Measurements from ENCODE around the gene MAPKAP1.

MAPKAP1 gene

DNA sequence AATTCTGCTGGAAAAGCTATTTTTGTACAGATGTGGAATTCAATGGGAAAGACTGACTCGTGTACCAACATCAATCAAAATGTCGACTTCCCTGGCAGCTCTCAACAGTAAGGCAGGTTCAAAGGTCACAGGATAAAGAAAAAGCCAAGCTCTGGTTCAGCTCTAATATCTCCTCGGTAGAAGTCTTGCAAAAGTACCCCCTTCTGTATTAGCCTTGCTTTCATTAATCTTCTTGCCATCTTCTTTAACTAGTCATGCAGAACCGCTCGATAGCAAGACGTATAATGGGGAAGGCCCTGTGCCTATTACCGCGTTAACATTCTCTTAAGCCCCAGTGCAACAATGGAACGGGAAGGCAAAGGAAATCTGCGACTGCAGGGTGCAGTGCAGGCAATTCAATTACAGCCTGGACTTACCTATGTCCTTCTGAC lies 244.1 kb downstream of the MAPKAP1 start:
- TF ChIP-seq ZNF274 (IDR thresholded peaks at IDR 0.05; ENCODE audit: low read depth, low read length), result no peak
- H3K4me3 ChIP-seq (ENCODE audit: low read length), result no peak overlapping the region

DNA sequence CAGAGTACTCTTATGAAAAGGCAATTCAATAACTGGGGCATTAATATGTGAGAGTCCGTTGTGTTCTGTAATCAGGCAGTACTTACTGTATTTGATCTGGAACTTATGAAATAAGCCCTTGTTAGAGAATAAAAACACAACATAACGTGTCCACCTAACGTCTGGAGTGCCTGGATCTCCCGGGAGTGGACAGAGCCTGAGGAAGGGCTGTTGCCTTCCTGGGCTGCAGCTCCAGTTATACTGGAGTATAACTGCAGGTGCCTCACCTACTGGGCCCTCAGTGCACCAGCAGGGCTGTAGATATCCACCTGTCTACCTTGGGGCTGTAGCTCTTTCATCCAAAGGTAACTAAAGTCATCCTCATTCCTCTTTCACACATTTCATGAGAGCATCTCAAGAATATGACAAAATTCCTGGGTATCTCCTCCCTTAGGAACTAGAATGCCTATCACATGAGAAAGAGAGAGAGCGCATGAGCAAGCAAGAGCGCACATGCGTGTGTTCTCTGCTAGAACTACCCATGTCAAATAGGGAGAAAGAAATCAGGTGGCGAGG lies 245.3 kb downstream of the MAPKAP1 start:
- TF ChIP-seq ZNF274 (IDR thresholded peaks at IDR 0.05; ENCODE audit: low read depth, low read length), result no peak
- H3K4me3 ChIP-seq (ENCODE audit: low read length), result no peak overlapping the region

DNA sequence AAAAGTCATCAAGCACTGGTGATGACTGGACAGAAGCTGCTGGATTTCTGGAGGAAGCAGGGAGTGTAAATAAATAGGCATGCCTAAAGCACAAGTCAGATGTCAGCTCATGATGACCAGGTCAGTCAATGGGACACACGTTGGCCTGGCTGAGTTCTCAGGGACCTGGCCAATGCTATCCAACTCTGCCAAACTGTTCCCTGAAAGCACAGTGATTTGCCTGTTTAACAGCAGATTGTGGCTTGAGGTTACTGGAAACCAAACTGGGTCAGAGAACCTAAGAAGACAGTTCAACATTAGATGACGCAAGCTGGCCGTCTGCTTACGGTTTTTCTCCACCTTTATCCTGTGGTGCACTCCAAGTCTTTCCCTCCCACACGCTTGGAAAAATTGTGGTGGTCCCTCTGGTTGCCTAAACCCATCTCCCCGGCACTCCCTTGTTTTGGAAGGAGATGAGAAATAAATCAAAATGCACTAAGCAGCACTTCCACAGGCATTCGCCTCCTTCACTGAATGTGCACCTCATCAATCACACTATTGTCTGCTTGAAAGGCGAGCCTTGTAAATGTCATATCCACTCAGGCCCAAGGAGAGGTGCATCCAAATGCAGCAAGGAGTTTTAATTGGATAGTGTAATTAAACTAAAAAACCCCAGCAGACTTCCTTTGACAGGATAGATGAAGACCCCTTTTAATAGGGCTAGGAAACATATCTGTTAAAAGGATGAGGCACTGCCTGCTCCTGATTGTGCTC lies 245.9 kb downstream of the MAPKAP1 start:
- H3K4me3 ChIP-seq (ENCODE audit: low read length), result no peak overlapping the region
- TF ChIP-seq ZNF274 (IDR thresholded peaks at IDR 0.05; ENCODE audit: low read depth, low read length), result no peak

DNA sequence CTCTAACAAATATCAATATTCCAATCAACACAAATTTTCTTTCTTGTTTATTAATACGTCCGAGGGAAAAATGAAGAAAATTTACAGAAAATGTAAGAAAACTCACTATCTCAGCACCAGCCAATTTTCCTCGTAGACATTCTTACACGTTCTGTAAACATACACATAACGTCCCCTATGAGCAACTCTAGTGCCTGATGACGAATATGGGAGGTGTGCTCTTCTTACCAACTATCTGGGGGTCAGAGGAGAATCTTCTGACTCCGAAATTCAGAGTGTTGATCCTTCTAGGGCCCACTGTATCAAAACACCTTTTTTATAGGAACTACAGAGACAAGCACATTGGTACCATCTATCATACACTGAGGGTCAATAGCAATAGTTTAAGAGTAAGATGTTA lies 246.7 kb downstream of the MAPKAP1 start:
- no peak for TF ChIP-seq ZNF274 (IDR thresholded peaks at IDR 0.05; ENCODE audit: low read depth, low read length)
- H3K4me3 ChIP-seq (ENCODE audit: low read length), result no peak overlapping the region

DNA sequence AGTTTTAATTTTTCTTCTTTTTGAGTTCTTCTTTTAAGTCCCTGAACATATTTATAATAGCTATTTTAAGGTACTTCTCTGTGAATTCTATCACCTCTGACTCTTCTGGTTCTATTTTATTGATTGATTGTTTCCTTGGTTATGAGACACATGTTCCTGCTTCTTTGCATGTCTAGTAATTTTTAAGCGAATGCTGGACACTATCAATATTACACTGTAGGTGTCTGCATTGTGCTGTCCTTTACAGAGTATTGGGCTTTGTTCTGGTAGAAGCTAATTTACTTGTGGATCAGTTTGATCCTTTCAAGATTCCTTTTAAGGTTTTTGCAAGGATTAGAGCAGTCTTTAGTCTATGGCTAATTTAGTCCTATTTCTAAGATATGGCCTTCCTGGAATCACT lies 249.7 kb downstream of the MAPKAP1 start:
- H3K4me3 ChIP-seq (ENCODE audit: low read length), result no peak overlapping the region
- TF ChIP-seq ZNF274 (IDR thresholded peaks at IDR 0.05; ENCODE audit: low read depth, low read length), result no peak

DNA sequence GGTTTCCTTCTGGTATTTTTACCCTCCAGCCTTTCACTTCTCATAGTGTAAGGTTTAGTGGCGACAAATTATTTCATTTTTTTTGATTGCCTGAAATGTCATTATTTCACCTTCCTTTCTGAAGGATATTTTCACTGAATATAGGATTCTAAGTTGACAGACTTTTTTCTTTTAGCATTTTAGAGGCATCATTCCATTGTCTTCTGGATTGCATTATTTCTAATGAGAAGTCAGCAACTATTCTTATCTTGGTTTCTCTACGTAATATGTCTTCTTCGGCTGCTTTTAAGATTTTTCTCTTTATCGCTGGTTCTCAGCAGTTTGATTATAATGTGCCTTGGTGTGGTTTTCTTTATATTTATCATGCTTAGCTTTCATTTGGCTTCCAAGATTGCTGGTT lies 251.1 kb downstream of the MAPKAP1 start:
- H3K4me3 ChIP-seq (ENCODE audit: low read length), result no peak overlapping the region
- TF ChIP-seq ZNF274 (IDR thresholded peaks at IDR 0.05; ENCODE audit: low read depth, low read length), result no peak

DNA sequence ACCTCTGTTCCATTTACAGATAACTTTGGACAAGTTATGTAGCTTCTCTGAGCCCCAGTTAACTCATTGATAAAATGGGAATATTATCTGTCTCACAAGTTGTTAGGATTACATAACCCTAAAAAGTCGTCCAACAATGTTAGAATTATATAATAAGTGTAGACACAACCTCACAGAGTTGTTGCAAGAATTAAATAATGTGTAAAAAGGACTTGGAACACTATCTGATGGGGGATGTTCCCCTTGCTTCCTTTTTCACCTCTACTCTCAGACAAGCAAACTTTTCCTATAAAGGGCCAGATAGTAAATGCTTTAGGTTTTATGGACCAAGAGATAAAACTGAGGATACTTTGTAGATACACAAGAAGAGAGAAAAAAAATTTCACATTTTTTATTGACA lies 251.9 kb downstream of the MAPKAP1 start:
- no peak for TF ChIP-seq ZNF274 (IDR thresholded peaks at IDR 0.05; ENCODE audit: low read depth, low read length)
- no peak overlapping the region for H3K4me3 ChIP-seq (ENCODE audit: low read length)

DNA sequence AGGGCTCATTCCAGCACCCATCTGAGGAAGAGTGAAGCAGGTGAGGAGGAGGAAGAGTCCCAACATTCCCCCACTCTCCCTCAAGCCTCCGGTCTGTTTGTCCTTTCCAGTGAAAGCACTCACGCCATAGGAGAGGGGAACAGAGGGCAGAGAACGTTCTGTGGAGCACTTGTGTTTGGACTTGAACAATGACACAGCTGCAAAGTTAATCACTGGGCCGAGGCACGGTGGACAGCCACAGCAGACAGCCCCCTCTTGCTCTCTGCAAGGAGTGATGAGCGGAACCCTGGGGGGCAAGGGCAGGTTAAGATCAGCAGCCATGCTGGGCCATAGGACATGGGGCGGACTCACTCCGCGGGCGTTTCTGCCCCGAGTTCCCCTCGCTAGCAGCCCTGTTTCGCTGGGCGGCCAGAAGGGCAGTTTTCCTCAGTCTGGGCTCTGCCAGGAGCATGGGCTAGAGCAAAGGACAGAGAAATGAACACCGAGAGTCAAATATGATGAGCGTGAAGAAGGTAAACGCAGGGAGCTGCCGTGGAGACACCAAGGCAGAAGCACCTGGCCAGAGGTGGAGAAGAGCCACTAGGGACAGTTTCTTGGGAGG lies 259.7 kb downstream of the MAPKAP1 start:
- H3K4me3 ChIP-seq (ENCODE audit: low read length), result no peak overlapping the region
- TF ChIP-seq ZNF274 (IDR thresholded peaks at IDR 0.05; ENCODE audit: low read depth, low read length), result no peak

DNA sequence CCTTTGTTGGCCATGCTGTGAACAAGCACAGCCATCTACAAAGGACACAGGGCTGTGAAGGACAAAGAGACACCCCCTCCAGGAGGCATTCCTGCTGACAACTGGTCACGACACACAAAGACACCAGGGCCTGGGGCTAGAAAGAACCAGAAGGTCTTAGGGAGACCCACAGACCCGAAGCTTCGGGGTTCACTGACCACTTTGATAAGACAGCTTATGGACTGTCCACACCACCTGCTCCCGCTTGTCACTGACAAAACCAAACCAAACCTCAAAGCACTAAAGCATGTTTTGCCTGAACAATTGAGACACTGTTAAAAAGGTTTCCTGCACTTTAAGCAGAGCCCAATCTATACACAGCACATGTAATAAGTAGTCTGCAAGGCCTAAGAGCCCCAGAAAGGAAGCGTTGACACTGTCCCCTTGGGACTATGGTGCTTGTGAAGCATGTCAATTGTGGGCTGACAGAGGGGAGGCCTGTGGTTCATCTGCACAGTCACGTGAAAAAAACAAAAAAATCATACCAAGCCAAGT lies 260.4 kb downstream of the MAPKAP1 start:
- TF ChIP-seq ZNF274 (IDR thresholded peaks at IDR 0.05; ENCODE audit: low read depth, low read length), result no peak
- no peak overlapping the region for H3K4me3 ChIP-seq (ENCODE audit: low read length)

DNA sequence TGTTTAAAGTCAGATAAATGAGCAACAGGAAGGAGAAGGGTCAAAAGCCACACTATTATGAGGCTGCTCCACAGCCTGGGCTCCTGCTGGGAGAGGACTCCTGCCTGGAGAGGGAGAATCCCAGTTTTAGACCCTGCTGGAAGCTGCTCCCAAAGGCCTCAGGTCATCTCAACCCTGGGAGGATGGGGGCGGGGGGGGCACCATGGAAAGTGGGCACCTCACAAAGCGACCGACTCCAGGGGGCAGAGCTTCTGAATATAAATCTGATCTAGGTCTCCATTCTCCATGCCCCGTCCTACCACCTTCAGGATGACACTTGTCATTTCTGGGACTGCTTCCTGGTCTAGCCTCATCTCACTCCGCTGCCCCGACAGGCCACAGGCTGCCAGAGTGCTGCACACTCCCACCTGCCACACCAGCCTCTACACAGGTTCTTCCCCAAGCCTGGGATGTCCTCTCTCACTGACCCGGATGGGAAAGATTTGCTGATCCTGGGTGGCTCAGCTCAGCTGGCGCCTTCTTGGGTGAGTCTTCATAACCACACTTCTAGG lies 262.0 kb downstream of the MAPKAP1 start:
- no peak for TF ChIP-seq ZNF274 (IDR thresholded peaks at IDR 0.05; ENCODE audit: low read depth, low read length)
- no peak overlapping the region for H3K4me3 ChIP-seq (ENCODE audit: low read length)

DNA sequence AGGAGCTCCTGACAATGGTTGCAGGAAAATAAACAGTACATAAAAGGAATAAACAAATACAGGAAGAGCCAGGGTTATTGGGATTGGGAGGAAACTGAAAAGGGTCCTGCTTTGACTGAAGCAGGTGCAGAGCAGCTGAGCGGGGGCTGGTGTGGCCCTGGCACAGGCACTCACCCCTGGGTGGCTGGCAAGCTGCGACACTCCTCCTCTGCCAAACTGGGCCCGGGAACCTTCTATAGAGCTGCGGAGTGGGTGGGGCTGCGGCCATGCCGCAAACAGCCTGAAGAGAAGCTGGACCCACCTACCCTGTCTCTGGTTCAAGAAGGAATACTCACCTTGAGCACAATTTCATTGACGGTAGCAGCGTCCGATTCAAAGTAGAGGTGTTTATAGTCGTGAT lies 262.8 kb downstream of the MAPKAP1 start:
- H3K4me3 ChIP-seq (ENCODE audit: low read length), result no peak overlapping the region
- TF ChIP-seq ZNF274 (IDR thresholded peaks at IDR 0.05; ENCODE audit: low read depth, low read length), result no peak

DNA sequence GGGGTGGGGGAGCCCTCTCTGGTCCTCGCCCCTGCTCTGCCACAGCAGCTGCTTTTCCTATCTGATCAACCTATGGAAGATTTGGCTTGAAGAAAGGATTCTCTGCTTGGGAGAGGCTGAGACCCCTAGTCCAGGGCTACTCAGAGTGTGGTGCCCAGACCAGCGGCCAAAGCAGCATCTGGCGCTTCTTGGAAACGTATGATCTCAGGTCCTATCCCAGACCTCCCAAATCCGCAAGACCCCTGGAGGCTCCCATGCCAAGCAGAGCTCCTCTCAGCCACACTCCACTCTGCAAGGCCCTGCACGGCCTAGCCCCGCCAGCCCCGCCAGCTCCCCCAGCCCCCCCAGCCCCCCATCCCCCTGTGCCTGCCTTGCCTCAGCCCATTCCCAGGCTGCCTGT lies 263.6 kb downstream of the MAPKAP1 start:
- no peak for TF ChIP-seq ZNF274 (IDR thresholded peaks at IDR 0.05; ENCODE audit: low read depth, low read length)

DNA sequence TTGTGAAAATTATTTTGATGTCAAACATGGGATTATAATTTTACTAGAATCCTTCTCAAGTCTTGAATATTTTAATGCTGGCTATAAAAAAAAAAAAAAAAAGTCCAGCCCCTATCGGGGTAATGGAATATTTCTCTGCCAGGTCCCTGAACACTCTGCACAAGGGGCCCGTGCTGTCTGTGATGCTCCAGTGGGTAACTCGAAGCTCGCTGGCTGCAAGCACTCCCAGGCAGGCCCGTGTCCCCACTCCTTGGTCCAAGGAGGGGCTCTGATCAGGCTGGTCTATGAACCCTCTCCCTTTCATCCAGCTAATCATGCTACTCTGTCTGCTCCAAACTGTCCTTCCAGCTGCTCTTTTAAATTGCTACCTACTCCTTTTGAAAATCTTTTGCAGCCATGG lies 264.6 kb downstream of the MAPKAP1 start:
- no peak for TF ChIP-seq ZNF274 (IDR thresholded peaks at IDR 0.05; ENCODE audit: low read depth, low read length)
- no peak overlapping the region for H3K4me3 ChIP-seq (ENCODE audit: low read length)

More for the DNA sequence above, 263.6 kb downstream of the MAPKAP1 start:
- H3K4me3 ChIP-seq (ENCODE audit: low read length), result no peak overlapping the region

DNA sequence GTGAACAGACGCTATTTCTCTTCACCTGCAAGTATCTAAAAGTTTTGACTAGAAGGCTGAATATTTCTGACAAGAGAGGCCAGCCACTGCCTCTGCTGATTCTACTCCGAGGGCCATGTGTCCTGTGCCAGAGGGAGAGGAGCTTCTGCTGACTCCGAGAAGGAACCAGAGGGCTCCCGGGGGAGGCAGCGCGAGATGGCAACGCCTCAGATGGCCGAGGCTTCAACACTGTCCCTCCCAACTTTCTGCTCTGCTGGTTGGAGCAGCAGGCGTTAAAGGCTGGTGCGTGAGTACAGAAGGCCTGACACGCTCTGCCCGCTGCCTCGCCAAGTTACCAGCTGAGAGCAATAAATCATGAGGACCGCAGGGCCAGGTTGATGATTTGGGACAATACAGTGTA lies 266.6 kb downstream of the MAPKAP1 start:
- TF ChIP-seq ZNF274 (IDR thresholded peaks at IDR 0.05; ENCODE audit: low read depth, low read length), result no peak
- no peak overlapping the region for H3K4me3 ChIP-seq (ENCODE audit: low read length)
